Measurements from ENCODE around the gene STARD3NL. TPM values are rescaled to one million over a fixed set of nuclear protein-coding genes. Genes with fewer than 3 reads are reported as not detected.

Gene STARD3NL, protein sequence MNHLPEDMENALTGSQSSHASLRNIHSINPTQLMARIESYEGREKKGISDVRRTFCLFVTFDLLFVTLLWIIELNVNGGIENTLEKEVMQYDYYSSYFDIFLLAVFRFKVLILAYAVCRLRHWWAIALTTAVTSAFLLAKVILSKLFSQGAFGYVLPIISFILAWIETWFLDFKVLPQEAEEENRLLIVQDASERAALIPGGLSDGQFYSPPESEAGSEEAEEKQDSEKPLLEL
- total RNA-seq, result 19.7 TPM

DNA sequence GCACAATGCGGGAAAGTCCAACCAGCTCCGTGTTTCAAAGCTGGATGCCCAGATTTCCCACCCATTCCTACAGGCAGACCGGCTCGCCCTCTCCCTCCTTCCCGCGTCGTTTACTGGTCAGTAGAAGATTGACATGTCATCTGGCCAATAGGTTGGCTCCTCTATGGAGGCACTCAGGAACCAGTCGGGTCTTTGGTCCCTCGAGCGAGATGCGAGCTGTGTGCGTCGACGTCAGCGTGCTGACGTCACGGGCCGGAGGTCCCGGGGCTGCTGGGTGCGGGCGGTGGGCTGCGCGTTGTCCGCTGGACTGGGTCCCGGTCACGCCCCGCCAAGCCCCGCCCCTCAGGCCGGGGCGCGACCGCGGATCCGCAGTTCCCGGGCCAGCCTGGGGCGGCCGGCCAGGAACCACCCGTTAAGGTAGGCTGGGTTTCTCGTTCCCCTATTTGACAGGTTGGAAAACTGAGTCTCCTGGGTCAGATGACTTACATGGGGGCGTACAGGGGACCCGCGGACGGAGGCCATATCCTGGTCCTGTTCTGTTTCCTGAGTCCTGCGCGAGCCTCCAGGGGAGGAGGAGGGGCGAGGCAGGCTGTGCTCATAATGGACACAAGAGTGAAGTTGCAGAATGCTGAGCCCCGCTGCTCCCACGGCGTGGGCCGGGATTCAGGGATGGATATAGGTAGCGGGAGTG, at the start of gene STARD3NL:
STARD3NL (plus strand) TSS at position 242 of the 691 bp plus-strand sequence. CDS start 29,260 bp downstream, outside the sequence.
- Histone ChIP-seq H3K27me3 (no peaks in the 10 kb centered on the region), H3K4me1 (peaks cover 6% of the 10 kb centered on the region in 2 donors)
- TF ChIP-seq, protein P1, sequence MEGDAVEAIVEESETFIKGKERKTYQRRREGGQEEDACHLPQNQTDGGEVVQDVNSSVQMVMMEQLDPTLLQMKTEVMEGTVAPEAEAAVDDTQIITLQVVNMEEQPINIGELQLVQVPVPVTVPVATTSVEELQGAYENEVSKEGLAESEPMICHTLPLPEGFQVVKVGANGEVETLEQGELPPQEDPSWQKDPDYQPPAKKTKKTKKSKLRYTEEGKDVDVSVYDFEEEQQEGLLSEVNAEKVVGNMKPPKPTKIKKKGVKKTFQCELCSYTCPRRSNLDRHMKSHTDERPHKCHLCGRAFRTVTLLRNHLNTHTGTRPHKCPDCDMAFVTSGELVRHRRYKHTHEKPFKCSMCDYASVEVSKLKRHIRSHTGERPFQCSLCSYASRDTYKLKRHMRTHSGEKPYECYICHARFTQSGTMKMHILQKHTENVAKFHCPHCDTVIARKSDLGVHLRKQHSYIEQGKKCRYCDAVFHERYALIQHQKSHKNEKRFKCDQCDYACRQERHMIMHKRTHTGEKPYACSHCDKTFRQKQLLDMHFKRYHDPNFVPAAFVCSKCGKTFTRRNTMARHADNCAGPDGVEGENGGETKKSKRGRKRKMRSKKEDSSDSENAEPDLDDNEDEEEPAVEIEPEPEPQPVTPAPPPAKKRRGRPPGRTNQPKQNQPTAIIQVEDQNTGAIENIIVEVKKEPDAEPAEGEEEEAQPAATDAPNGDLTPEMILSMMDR (IDR thresholded peaks at IDR 0.05), result peak in 1 of 3 experiments; percentile 24

DNA sequence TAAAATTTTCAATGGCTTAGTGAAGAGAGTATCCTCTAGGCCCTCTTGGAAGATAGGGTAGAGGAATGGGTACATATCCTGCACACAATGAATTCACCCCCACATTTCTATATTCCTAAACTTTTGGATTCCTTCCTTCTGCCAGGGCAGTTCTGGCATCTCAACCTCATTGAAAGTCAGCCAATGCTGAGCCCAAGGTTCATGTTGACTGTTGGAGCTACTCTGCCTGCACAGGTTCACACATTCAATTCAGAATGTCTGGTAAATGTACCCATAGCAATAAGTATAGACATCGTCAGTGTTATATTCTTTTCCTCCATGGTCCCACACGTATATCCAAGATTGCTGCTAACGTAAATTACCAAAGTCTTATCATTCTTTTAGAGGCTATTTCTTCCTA, 48.9 kb upstream of the STARD3NL start:
- no peak overlapping the region for H3K4me3 ChIP-seq
- H3K4me1 ChIP-seq, result no peaks in the 10 kb centered on the region
- H3K9me3 ChIP-seq, result no peaks in the 10 kb centered on the region
- no peaks in the 10 kb centered on the region for H3K27me3 ChIP-seq
- TF ChIP-seq, protein P1 (IDR thresholded peaks at IDR 0.05), result no peak
- no peak for DNase-seq (ENCODE audit: low spot score in 2 of 2)
- intact Hi-C loops (cut with DNase I), result no loop called here
- H3K27ac ChIP-seq, result no peak overlapping the region
- H3K36me3 ChIP-seq, result no peaks in the 10 kb centered on the region

More for the DNA sequence above, at the start of gene STARD3NL:
- Histone ChIP-seq H3K9me3 (no peaks in the 10 kb centered on the region), H3K36me3 (no peaks in the 10 kb centered on the region), H3K4me3 (peak within 1 kb of the TSS; percentile 62 to 86), H3K27ac (peak within 1 kb of the TSS; percentile 90 to 94)
- intact Hi-C loops (cut with DNase I), result loop anchor here (1.0 to 5.0 kb wide), 3 partner anchors 39 to 981 kb away; no protein-coding TSS in a partner anchor
- DNase-seq (ENCODE audit: low spot score in 2 of 2), result peak; percentile 99

- no peaks in the 10 kb centered on the region for H3K36me3 ChIP-seq
- no peak overlapping the region for H3K4me3 ChIP-seq
- no peak for DNase-seq (ENCODE audit: low spot score in 2 of 2)
- no peaks in the 10 kb centered on the region for H3K27me3 ChIP-seq
- intact Hi-C loops (cut with DNase I), result no loop called here
- H3K27ac ChIP-seq, result no peak overlapping the region
- H3K4me1 ChIP-seq, result no peaks in the 10 kb centered on the region
- TF ChIP-seq, protein P1 (IDR thresholded peaks at IDR 0.05), result no peak
- no peaks in the 10 kb centered on the region for H3K9me3 ChIP-seq
These were observed 48.5 kb upstream of the STARD3NL start for GRCh38 chr7:38129579-38129978.

GRCh38 chr7:38138171-38138570, 39.9 kb upstream of the STARD3NL start:
- Histone ChIP-seq H3K4me1 (no peaks in the 10 kb centered on the region), H3K36me3 (no peaks in the 10 kb centered on the region), H3K27ac (no peak overlapping the region), H3K4me3 (no peak overlapping the region), H3K9me3 (no peaks in the 10 kb centered on the region), H3K27me3 (no peaks in the 10 kb centered on the region)
- intact Hi-C loops (cut with DNase I), result no loop called here
- TF ChIP-seq, protein P1 (IDR thresholded peaks at IDR 0.05), result no peak
- DNase-seq (ENCODE audit: low spot score in 2 of 2), result no peak

DNA sequence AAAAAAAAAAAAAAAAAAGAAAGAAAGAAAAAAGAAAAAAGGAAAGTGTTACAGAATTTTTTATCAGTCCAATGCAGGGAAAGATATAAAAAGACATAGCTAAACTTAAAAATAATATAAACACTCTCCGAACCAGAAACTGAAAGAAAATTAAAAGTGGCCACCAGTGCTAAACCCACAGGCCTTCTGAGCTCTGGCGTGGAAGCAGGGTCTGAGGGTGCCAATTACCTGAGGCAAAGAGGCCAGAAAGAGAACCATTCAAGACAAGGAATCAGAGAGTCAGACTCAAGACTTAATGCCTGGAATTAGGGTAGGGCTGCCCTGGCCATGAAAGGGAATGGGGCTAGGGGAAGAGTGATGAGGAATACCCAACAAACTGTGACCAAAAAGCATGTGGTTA, 36.9 kb upstream of the STARD3NL start:
- Histone ChIP-seq H3K27ac (no peak overlapping the region), H3K36me3 (no peaks in the 10 kb centered on the region), H3K4me3 (no peak overlapping the region), H3K9me3 (no peaks in the 10 kb centered on the region), H3K4me1 (no peaks in the 10 kb centered on the region), H3K27me3 (no peaks in the 10 kb centered on the region)
- no peak for DNase-seq (ENCODE audit: low spot score in 2 of 2)
- TF ChIP-seq, protein P1 (IDR thresholded peaks at IDR 0.05), result no peak
- intact Hi-C loops (cut with DNase I), result no loop called here
